ENCODE data around the gene PTMS.

The PTMS gene

DNA sequence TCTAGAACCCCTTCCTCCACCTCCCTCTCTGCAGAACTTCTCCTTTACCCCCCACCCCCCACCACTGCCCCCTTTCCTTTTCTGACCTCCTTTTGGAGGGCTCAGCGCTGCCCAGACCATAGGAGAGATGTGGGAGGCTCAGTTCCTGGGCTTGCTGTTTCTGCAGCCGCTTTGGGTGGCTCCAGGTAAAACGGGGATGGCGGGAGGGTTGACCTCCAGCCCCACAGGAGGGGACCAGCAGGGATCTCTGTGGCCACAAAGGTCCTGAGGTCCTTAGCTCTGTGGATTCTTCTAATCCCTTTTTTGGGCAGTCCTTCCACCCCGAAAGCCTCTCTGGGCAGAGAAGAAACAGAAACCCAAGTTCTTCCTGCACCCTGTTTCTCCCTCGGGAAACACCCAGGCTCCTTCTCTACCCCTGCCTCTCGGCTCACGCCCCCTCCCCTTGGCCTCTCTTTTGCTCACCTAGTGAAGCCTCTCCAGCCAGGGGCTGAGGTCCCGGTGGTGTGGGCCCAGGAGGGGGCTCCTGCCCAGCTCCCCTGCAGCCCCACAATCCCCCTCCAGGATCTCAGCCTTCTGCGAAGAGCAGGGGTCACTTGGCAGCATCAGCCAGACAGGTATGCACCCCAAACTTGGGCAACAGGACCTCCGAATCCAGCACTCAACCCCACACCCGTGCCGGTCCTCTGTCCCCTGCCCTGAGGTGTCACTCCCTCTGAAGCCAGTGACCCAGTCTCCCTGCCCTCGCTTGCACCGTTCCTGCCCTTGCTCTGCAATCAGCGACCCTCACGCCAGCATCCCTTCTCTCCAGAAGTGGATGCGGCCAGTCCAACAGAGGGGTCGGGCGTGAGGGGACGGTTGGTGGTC is 6.8 kb downstream of the PTMS start:
- DNase-seq, result no peak

DNA sequence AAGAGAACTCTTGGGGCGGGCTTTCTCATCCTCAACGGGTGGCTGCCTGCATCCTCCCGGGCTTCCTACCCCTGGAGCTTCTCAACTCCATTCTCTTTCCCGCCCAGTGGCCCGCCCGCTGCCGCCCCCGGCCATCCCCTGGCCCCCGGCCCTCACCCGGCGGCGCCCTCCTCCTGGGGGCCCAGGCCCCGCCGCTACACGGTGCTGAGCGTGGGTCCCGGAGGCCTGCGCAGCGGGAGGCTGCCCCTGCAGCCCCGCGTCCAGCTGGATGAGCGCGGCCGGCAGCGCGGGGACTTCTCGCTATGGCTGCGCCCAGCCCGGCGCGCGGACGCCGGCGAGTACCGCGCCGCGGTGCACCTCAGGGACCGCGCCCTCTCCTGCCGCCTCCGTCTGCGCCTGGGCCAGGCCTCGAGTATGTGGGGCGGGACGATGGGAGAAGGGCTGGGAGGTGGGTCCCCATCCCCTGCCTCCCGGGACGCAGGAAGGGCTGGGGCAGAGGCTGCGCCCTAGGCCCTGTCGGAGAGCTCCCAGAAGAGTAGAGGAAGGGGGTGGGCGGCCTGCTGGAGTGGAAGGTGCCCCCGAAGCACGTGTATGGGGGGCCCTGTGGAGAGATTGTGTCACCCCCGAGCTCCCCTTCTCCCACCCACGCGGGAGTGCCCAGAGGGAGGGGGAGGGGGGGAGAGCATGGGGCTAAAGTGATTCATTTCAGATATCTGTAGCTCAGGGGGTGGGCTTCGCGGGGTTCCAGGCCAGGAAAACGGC is 7.6 kb downstream of the PTMS start:
- DNase-seq, result no peak

DNA sequence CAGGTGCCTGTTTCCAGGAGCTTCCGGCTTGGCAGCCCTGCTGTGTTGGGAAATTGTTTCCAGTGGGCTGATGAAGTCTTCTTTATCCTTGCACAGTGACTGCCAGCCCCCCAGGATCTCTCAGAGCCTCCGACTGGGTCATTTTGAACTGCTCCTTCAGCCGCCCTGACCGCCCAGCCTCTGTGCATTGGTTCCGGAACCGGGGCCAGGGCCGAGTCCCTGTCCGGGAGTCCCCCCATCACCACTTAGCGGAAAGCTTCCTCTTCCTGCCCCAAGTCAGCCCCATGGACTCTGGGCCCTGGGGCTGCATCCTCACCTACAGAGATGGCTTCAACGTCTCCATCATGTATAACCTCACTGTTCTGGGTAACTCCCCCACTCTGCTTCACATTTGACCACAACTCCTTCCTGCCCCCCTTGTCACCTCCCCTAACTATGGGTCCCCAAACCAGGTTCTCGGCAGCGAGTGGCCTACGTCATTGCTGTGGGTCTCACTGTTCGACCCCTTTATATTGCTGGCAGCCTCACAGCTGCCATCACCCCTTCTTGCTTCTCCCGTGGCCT is 8.4 kb downstream of the PTMS start:
- DNase-seq, result no peak

DNA sequence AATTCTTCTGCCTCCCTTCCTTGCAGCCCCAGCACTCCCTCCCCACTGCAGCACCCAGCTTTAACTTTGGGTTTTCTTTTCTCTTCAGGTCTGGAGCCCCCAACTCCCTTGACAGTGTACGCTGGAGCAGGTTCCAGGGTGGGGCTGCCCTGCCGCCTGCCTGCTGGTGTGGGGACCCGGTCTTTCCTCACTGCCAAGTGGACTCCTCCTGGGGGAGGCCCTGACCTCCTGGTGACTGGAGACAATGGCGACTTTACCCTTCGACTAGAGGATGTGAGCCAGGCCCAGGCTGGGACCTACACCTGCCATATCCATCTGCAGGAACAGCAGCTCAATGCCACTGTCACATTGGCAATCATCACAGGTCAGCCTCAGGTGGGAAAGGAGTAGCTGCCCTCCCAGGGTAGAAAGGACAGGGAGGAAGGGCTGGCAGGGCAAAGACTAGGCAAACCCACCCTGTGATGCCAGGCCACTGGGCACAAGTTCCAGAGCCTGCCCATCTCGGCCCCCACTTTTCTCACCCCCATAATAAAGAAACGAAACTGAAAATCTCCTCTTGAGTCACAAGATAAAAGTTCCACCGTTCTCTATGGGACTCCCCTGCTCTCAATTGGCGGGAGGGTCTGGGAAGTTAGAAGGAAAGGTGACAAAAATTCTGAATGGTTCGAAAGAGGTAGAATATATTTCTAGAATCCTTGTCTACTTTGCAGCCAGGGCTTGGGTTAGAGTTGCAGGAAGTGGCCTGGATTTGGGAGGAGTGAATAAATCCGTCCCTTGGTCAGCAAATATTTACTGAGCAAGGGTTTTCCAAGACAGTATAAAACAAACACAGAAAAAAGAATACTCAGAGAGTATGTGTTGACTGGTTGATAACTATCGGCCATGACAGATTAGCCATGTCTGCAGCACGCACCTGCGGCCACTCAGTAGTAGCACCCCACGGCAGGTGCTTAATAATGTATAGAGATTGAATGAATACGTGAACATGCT is 9.3 kb downstream of the PTMS start:
- DNase-seq, result no peak

DNA sequence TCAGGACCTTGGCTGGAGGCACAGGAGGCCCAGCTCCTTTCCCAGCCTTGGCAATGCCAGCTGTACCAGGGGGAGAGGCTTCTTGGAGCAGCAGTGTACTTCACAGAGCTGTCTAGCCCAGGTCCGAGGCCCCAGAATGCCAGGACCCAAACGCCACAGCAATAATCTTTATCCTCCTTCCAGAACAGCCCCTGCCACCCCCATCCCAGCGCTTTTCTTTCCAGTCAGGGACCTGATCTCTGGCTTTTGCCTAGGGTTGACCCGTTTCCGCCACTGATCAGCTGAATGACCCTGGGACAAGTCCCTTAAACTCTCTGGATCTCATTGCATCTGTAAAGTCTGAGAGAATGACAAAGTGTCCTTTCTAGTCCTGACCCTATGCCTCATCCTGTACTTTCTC is 11.2 kb downstream of the PTMS start:
- DNase-seq, result no peak

DNA sequence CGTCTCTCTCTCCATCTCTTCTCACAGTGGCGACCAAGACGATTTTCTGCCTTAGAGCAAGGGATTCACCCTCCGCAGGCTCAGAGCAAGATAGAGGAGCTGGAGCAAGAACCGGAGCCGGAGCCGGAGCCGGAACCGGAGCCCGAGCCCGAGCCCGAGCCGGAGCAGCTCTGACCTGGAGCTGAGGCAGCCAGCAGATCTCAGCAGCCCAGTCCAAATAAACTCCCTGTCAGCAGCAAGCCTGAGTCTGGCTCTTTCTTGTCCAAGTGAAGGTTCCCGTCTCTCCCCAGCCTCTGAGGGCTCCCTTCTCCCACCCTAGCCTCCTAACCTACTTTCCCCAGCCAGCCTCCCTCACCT is 12.0 kb downstream of the PTMS start:
- DNase-seq, result no peak

DNA sequence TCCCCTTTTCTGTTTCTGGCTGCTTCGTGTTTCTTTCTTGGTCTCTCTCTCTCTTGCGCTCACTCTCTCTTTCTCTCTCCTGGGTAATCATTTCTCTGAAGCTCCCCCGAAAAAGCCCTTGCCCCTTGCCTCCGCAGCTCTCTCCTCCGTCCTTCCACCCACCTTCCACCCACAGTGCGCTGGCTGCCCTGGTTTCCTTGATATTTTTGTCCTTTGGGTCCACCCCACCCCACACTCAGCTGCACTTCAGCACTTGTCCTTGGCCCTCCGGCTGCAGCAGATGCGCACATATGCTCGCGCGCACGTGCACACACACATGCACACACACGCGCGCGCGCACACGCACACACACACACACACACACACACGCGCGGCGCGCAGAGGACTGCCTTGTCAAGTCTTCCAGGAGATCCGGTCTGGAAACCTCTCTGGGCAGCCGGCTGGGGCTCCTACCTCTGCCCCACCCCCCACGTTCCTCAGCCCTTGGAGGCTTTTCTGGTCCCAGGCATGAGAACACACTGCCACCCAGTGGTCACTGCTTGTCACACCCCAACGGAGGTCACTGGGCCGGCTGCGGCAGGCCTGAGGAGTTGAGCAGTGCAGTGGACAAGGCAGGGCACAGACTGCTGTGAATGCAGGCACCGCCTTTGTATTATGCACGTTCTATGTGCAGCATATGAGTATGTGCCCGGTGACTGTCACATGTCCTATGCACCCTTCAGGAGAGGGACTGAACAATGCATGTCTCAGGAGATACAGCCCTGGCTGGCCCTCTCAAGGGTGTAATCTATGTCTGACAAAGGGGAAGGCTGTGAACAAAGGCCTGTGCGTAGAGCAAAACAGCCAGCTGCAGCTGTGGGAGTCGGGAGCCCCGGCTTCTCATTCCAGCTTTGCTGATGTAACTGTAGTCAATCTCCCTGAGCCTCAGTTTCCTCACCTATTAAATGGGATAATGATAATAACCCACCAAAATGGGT is 12.7 kb downstream of the PTMS start:
- DNase-seq, result peak; percentile 92 to 94

DNA sequence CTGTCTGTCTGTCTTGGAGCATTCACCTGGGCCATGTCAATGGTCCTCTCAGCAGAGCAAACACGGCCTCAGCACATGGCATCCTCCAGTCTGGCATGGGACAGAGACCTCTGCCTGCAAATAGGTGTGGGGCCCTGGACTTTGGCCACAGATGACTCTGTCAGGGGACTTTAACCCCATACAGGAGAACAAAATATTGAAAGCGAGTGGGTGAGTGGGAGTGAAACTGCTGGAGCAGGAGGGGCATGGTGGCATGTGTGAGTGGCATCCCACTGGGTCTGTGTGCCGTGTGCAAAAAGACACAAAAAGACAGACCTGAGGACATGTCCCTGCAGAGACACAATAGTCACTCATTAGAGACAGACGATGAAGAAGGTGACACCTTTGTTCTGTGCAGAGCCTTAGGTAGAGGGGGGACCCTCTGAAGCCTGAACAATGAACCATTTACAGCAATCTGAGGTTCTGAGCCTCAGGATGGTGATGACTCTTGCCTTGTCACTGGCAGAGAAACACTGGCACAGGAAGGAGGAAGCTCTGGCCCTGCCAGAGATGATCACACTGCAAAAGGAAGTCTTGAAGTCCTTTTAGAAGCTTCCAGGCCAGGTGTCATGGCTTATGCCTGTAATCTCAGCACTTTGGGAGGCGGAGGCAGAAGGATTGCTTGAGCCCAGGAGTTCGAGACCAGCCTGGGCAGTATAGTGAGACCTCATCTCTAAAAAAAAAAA is 13.7 kb downstream of the PTMS start:
- DNase-seq, result no peak

DNA sequence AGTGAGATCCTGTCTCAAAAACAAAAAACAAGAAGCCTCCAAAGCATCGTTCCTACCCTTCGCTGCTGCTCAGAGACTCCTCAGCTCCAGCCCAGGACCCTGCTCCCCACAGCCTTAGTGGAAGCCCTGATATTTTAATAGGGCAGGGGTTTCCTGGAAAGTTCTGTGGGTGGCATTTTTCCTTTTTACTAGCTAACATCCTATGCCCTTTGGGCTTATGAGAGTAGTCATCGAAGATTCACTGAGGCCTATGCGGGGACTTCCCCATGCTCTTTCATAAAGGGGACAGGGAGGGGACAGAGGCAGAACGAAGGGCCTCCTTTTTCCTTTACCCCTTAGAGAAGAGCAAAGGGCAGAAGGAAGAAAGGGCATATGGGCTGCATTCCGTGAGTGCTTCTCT is 14.4 kb downstream of the PTMS start:
- no peak for DNase-seq

DNA sequence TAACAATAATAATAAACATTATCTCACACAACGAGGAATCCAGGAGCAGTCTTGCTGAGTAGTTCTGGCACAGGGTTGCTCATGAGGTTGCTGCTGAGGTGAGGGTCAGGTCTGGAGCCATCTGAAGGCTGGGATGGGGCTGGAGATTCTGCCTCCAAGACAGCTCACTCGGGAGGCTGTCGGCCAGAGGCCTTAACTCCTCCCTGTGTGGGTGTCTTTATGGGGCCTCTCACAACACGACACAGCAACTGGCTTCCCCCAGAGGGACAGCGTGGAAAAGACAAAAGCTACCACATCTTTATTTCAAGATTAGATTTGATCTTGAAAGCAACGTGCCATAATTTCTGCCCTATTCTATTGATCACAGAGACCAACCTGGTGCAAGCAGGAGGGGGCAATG is 16.0 kb downstream of the PTMS start:
- DNase-seq, result no peak

DNA sequence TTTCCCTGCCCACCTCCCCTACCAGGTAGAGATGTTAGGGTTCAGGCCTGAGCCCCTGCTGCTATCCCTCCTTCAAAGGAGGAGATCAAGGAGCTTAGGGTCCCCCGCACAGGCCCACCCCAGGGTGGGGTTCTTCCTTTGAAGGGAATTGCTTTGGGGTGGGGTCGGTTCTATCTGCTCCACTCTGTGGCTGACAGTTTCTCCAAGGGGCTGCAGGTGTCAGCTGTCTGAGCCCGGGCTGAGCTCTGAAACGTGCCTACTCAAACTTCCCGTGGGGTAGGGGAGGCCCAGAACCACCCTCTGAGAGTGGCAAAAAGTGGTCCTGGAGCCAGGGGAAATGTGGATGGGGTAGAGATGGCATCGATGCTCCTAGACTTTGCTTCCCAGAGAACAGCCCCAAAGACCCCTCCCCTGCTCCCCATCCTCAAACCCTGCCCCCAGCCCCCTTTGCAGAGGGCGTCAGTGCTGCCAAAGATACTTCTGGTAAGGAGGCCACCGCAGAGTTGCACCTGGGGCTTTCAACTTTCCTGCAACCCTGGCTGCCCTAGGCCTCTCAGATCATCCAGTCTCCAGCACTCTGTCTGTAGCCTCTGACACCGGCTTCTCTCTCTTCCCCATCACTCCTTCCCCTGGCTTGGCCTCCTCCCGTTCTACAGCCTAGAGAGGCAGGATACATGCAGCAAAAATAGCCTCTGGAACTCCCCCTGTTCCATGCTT is 16.8 kb downstream of the PTMS start:
- no peak for DNase-seq

DNA sequence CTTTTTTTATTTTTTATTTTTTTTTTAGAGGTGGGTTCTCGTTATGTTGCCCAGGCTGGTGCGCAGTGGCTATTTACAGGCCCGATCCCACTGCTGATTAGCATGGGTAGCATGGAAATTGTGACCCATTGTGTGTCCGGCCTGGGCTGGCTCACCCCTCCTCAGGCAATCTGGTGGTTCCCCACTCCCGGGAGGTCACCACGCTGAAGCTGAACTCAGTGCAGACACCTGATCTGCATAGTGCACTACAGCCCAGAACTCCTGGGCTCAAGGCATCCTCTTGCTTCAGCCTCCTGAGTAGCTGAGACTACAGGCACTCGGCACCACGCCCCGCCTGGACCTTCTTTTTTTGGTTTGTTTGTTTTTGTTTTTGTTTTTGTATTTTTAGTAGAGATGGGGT is 17.7 kb downstream of the PTMS start:
- no peak for DNase-seq

DNA sequence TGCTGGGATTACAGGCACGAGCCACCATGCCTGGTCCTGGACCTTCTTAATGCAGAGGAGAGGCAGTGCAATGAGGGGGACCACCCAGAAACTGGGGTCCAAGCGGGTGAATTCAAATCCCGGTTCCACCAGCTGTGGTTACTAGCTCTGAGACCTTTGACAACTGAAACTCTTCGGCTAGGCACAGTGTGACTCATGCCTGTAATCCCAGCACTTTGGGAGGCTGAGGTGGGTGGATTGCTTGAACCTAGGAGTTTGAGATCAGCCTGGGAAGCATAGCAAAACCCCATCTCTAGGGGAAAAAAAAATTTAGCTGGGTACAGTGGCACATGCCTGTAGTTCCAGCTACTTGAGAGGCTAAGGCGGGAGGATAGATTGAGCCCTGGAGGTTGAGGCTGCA is 18.1 kb downstream of the PTMS start:
- no peak for DNase-seq

DNA sequence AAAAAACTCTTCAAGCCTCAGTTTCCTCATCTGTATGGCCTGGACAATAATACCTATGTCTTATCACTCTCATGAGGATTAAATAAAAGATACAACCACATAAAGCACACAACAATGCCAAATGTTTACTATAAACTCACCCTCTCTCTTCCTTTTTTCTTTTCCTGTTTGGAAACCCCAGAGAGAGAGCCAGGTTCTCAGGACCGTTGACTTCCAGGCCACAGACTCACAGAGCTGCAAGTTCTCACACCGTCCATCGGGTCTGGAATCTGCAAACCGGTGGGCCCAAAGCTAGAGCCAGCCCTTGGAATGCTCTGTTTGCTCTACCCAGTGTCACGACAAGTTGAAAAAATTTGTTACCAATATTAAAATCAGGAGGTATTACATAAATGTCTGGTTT is 18.6 kb downstream of the PTMS start:
- DNase-seq, result no peak

DNA sequence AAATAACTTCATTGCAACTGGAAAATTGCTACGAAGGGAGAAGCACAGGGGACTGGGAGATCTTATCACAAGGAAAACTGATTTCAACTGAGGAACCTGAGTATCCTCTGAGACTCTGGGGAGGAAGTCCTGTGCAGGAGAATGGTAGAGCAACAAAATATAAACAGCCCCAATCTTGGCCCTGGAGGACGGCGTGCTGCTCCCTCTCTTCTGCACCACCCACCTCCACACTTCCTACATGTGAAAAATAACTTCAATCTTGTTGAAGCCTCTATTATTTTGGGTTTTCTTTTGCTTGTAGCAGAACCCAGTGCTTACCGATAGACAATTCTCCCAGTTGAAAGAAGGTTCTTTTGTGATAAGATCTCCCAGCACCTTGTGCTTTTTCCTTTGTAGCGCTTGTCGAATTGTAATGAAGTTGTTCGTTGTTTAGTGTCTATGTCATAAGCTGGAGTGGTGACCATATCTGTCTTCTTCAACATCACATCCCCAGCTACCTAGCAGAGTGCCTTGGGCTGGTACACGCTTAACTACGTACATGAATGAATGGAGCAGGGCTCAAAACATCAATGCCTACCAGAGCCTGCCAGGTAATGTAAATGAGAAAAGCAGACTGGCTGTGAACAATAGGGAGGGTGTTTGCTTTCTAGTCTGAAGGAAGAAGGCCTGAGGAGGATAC is 20.4 kb downstream of the PTMS start:
- DNase-seq, result no peak

DNA sequence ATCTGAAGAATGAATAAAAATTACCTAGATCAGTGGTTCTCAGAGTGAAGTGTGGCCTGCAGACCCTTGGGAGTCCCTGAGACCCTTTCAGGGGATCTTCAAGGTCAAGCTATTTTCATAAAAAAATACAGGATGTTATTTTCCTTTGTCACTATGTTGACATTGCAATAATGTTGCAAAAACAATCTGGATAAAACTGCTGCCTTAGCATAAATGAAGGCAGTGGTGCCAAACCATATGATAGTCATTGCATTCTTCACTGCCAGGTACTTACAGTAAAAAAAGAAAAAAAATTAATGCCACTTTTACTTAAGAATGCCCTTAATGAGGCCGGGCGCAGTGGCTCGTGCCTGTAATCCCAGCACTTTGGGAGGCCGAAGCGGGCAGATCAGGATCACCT is 21.1 kb downstream of the PTMS start:
- DNase-seq, result no peak

DNA sequence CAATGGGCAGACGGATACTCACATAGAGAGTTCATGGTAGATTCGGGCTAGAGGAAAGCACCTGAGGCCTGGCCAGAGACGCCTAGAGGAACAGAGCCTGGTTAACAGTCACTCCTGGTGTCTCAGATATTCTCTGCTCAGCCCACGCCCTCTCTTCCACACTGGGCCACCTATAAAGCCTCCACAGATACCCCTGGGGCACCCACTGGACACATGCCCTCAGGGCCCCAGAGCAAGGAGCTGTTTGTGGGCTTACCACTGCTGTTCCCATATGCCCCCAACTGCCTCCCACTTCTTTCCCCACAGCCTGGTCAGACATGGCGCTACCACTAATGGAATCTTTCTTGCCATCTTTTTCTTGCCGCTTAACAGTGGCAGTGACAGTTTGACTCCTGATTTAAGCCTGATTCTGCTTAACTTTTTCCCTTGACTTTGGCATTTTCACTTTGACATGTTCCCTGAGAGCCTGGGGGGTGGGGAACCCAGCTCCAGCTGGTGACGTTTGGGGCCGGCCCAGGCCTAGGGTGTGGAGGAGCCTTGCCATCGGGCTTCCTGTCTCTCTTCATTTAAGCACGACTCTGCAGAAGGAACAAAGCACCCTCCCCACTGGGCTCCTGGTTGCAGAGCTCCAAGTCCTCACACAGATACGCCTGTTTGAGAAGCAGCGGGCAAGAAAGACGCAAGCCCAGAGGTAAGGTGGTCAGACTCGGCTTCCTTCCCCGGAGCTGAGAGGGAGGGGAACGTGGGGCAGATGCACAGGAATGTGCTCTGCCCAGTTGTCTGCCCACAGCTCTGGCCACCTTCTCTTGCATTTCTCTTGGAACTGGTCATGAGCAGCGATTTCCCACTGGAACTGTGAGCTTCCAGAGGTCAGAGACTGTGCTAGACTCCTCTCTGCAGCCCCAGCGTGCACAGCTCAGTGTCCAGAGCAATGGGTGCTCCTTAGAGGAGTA is 23.1 kb downstream of the PTMS start, which contains the start of gene CD4:
TSS of gene CD4 (plus strand) at position 557 of the 953 bp plus-strand sequence. CDS start 10,611 bp downstream, outside the sequence.
- DNase-seq, result no peak

DNA sequence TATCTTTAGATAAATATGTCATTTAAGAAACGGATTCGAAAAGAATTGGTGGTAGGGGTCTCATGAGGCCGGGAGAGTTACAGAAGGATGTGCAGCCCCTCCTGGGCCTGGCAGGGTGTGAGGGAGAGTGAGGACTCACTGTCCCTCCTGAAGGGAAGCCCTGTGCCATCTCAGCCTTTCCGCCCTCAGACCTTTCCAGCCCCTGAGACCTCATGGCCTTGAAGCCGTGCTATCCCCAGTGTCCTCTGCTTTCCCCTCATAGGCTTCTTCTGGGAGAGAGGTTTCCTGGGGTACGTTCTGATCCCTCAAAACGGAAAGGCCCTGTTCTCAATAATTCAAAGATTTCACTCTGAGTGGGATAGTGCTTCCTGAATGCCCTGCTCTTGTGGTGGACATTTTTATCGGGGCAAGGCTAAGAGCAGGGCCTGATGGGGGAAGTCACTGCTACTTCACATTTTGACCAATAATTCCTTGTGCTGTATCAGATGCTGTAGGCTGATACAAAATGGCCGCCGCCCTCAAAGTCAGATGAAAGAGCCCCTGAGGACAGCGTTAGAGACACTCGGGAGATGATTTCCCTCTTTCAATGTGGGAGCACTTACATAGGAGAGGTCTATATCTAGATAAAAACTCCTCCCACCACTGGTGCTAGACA is 24.5 kb downstream of the PTMS start:
- no peak for DNase-seq
